CD4-positive, alpha-beta T cell treated with Interleukin-15 for 1 hour (primary cell): ENCODE measurements around the gene CXCL3.

Experiments
- DNase-seq: peaks from one replicate; pipeline ENCODE4 v3.0.0-alpha.2; 2020

CXCL3 gene

DNA sequence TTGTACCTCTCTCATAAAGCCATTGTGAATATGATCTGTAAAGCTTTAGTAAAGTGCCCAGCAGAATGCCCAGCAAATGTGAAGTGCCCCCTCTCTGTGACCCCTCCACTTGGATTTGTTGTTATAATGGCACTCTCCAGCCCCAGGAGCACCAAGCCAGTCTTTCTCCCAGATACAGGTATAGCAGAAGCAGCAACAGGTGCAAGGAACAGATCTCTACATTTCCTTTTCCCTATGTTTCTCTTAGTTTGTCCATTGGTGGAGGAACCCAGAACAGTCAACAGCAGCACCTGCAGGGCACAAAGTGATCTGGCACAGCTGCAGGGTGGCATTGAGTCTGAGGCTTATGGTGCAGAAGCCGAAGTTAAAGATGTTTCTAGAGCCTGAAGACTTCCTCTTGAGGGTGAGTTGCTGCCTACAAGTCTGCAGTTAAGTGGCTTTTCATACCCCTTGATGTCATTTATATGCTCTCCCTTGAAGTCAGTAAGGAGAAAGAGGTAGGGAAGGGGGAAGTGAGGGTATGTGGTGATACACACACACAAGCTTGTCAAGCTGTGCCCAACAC is 16.1 kb upstream of the CXCL3 start:
- DNase-seq, result no peak

DNA sequence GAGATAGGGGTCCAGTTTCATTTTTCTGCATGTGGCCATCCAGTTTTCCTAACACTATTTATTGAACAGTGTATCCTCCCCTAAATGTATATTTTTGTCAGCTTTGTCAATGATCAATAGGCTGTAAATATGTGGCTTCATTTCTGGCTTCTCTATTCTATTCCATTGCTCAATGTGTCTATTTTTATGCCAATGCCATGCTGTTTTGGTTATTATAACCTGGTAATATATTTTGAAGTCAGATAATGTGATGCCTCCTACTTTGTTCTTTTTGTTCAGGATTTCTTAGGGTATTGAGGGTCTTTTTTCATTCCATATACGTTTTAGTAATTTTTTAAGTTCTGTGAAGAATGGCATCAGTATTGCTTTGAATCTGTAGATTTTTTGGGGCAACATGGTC is 8.7 kb upstream of the CXCL3 start:
- DNase-seq, result no peak

DNA sequence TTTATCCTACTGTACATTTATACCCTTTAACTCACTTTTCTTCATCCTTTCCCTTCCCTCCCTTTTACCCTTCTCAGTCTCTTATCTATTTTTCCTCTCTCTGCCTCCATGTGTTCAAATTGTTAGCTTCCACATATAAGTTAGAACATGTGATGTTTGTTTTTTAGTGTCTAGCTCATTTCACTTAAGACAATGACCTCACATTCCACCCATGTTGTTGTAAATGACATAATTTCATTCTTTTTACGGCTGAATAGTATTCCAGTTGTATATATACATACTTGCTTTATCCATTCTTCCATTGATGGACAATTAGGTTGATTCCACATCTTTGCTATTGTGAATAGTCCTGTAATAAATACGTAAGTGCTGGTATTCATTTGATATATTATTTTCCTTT is 7.3 kb upstream of the CXCL3 start:
- DNase-seq, result no peak

DNA sequence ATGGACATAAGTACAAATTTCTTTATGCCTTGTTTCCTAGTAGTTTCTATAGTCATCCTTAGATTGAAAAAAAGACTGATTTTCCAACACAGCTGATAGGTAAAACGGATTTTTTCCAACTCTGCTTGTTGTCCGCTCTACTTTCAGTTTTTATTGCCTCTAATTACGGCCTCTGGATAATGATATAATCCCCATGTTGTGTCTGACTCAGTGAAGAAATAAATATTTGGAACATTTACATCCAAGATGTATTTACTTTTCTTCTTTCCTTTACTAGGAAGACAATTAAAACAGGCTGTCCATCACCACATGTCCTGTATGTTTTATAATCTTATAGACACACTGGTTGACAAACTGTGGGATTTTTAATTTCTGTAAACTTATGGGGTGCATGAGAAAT is 6.8 kb upstream of the CXCL3 start:
- no peak for DNase-seq

DNA sequence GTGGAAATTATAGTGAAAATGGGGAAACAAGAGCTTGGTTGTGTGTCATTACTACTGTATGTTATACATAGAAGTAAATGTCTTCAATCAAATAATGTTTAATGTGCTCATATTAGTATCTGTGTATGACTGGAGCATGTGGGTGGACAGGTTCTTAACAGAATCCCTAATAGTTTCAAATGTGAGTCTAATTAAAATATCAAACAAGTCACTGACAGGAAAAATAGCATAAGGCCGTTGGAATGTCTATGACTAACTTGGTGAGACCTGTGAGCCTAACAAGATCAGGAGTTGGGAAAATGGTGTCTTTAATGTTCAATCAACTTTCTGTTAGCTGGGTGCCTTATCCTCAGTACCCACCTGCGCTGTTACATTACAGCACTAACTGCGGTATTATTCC is 6.2 kb upstream of the CXCL3 start:
- DNase-seq, result no peak

DNA sequence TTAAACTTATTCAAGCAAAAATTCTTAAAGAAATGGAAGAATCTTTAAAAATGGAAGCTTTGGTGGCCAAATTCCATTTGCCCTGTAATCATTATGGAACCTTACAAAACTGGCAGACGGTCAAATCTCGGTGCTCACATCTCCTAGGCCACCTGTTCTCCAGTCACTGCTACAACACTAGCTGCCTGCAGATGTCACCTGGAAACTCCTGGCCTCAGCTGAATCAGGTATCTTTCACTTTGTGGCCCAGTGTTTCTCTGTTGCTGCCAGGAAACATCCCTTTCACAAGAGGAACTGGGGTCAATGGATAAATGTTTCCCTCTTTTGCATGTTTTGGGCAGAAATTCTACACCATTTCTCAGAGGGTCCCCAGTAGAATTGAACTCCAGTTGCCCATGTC is 4.2 kb upstream of the CXCL3 start:
- DNase-seq, result no peak

DNA sequence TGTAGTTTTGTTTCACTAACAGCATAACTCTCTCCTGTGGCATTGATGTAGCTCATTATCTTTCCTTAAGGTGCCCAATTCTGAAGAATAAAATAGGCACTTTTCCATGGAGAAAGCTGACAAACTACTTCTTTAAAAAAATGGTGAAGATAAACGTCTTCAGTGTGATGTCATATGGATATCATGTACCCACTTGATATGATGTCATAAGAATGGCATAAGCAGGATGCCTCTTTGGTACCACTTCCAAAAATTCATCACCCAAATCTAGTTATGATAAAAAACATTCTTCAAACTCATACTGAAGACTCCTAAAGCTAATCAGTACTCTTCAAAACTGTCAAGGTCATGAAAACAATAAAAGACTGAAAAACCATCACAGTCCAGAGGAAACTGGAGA is 2.9 kb upstream of the CXCL3 start:
- DNase-seq, result no peak

DNA sequence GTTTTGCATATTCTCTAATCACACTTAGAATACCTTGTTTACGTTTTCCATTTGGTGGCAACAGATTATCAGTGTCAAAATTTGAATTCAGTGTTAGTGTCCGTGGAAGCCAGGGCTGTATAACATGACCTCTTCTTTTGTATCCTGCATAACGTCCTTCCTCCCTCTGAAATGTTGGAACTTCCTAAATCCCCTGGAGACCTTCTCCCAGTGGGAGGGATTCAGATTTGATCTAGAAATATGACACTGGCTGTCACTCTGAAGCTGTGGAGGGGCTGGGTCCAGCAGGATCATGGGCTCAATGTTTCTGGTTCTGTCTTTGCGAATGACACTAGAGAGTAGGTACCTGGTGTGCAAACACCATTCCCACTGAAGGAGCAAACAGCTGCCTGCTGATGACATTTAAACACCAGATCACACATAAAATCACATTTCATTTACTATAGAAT is 850 bp upstream of the CXCL3 start:
- no peak for DNase-seq

DNA sequence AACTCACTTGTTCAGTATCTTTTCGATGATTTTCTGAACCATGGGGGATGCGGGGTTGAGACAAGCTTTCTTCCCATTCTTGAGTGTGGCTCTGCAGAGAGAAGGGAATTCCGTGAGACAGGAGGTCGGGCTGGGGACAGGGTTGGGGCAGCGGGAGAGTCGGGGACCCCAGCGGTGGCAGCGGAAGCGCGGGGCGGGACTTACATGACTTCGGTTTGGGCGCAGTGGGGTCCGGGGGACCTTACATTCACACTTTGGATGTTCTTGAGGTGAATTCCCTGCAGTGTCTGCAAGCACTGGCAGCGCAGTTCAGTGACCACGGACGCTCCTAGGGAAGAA is 434 bp downstream of the CXCL3 start:
- no peak for DNase-seq

DNA sequence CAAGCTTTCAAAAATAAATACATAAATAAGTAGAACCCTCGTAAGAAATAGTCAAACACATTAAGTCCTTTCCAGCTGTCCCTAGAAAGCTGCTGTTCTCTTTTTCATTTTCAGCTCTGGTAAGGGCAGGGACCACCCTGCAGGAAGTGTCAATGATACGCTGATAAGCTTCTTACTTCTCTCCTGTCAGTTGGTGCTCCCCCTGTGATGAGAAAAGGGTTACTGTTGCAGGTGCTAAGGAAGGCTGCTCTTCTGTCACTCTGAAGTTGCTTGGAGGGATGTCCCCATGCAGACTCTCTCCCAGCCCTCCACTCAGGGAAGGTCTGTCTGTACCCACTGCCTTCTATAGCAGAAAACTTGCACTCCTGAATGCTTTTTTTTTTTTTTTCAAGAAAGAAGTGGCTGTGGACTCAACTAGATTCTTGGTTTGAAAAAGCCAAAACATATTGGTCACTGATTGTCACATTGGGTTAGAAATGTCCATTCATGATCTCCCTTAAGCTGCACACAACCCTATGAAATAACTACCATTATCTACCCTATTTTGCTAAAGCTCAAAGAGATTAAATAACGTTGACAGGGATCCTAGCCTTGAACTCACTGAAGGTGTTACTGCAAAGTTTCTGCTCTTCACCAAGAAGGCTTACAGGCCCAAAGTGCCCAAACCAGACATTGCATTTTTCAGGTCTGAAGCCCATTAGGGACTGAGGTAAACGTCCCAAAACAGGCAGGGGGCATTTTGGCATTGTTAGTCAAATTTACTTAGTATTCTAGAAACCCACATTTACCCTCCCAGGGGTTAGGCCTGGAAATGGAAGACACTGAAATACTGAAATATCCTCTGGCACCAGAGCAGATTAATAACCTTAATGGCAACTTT is 1.2 kb downstream of the CXCL3 start:
- no peak for DNase-seq

DNA sequence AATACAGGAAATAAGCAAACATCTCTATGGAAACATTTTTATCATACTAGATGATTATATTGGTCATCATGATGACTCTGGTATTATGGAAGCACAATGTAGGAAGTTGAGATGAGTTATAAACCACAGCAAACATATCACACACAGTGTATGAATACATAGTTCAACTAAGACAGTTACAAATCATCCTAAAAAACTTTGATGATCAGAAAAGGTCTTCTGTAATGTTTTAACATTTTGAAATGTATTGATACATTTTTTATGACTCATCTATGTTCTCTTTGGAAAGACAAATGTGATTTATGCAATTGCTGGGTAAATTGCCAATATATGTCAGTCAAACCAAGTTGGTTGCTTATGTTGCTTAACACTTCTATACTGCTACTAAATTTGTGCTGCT is 4.8 kb downstream of the CXCL3 start:
- DNase-seq, result no peak

DNA sequence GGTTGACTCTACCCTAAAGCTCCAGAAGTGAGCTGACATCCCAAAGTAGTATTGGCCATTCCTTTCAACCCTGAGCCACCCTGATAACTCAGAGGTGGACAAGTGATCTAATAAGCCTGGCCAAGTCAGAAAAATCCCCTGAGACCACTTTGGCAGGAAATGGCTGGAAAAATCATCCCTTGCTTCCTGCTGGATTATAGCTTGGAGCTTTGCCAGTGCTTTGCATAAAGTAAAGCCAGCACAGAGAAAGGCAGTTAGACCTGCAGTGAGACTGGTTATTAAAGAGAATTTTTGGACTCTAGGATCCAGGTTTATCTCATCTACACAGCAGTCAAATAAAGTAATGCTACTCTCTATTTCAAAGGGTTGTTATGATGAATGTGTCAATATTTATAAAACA is 6.4 kb downstream of the CXCL3 start:
- DNase-seq, result no peak

DNA sequence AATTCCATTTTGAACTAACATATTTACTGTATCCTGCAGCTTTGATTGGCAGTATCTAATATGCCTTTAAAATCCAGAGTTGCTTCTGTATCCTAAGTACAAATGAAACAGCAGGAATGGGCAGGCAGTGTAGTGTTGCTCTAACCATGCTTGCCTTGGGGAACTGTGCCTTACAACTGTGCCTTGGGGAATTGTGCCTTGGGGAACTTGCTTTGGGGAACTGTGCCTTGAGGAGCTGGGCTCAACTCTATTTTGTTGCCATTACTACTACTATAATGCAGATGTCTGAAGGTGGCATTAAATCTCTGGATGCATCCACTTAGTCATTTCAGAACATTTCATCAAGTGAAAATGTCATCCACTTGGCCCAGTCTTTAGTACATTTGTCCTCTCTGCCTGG is 6.9 kb downstream of the CXCL3 start:
- DNase-seq, result no peak

DNA sequence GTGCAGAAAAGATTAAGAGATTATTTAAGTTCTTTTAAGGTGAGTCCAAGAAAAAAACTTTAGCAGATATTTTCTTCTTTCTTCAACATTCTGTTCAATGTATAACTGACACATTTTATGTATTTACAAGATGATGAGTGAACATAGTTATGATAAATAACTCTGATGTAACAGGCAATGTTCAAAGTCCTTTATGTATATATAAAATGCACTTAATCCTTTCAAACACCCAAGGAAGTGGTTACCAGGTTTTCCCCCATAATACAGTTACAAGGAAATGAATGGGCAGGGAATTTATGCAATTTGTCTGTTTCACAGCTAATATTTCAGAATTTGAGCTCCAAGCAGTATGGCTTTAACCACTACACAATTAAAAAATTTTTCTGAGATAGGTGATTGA is 8.2 kb downstream of the CXCL3 start:
- DNase-seq, result no peak

DNA sequence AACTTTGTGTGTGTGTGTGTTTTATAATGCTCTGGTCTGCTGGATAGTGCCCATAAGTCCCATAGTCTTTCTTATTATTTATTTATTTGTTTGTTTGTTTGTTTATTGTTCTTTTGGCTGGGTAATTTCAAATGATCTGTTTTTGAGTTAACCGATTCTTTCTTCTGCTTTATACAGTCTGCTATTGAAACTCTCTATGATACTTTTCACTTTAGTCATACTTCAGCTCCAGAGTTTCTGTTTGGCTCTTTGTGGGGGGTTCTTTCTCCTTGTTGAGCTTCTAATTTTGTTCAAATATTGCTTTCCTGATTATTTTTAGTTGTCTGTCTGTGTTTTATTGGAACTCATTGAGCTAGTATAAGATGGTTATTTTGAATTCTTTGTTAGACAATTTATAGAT is 10.0 kb downstream of the CXCL3 start:
- no peak for DNase-seq

DNA sequence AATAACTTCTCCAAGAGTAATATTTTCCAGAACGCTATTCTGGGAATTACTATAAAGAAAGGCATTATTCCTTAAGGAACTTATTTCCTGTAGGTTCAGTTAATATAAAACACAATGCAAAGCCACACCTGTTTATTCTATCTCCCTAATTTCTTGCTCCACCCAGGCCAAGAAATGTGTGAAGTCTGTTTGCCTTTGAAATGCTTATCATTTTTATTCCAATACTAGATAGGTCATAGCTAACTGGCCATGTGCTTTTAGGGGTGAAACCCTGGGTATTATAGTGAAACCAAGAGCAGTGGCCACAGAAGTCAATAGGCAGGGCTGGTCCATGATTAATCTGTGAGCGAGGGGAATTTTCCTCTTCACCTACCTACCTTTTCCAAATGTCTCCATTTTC is 14.8 kb downstream of the CXCL3 start:
- DNase-seq, result no peak

DNA sequence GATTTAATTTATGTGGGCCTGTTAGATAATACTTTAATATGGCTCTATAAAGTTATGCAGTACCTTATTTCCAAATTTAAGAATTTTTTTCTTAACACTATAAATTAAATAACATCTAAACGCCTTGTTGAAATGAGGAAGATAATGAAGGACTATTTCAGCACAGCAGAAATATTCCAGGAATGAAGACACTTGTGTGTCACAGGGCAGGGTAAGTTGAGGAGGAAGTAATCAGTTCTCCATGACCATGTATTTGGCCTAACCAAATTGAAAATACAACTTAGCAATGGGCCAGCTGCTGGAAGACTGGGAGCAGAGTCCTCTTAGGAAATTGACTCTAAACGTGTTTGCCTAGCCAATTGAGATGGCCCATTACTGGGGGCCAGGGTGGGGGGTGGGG is 16.9 kb downstream of the CXCL3 start:
- DNase-seq, result no peak

DNA sequence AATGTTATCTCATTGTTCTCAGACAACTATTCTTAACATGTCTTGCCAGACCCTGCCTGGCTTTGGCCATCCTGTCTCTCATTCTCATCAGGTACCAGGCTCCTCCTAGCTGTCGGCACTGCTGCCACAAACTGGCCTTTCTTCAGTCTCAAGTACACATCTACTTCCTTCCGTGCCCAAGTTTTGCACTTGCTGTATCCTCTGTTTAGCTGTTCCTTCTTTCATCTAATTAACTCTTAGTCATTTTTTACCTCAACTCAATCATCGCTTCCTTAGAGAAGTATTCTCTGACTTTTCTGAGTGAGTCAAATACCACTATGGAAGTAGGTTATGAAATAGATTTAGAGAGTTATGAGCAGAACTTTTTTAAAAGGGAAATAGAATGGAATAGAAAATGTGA is 19.7 kb downstream of the CXCL3 start:
- DNase-seq, result peak; percentile 17

DNA sequence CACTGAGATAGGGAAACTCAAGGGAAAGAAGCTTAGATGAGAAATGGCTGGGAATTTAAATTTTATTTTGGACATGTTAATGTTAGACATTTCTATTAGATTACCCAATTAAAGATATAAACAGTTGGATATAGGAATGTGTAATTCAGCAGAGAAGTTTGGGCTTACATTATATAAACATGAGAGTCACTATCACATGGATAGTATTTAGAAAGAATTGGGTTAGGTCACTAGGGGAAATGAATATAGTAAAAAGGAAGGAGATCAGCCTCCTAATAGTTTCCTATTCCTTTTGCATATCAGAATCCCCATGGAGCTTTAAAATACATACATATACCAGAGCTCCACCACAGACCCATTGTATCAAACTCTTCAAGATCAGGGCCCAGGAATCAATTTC is 20.4 kb downstream of the CXCL3 start:
- DNase-seq, result no peak

DNA sequence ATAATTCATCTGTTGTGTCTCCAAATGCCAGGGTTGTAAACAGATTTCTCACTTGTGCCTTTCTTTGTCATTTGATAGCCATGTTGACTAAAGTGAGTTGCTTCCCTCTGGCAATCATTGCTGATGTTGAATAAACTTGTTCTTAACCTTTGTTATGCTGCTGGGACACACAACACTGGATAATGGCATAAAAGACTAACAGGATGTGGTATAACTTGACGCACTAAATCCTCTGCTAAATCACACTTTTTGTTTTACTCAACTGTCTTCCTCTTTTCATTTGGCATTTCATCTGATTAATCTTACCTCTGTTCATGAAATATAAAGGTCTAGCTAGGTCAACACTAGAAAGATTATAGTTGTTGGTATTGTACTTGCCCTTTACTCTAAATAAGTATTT is 22.4 kb downstream of the CXCL3 start:
- DNase-seq, result no peak

DNA sequence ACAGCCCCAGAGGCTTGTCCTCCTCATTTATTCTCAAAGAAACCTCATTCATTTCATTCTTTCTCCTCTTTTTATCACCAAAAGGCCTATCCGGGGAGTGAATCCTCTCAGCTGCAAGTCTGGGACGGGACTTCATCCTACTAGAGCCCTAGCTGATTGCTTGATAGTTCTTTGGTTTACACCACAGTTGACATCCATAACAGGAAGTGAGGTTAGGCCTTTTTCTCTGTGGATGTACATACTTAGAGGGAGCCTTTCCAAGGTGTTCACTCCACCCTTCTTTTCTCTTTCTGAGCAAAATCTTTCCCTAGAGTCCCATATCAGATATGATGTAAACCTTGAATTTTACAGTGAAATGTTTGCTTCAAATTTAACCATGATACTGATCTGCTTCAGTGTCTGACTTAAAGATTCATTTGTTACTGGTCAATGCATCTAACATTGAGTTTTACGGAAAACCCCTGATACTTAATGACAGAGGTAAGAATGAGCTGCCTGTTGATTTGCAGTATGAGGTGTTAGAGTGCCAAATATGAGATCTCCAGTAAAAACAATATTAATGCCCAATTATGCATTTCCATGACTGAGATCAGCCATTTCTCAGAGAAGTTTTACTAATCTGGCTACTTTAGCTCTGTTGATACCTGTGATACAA is 23.2 kb downstream of the CXCL3 start:
- no peak for DNase-seq

DNA sequence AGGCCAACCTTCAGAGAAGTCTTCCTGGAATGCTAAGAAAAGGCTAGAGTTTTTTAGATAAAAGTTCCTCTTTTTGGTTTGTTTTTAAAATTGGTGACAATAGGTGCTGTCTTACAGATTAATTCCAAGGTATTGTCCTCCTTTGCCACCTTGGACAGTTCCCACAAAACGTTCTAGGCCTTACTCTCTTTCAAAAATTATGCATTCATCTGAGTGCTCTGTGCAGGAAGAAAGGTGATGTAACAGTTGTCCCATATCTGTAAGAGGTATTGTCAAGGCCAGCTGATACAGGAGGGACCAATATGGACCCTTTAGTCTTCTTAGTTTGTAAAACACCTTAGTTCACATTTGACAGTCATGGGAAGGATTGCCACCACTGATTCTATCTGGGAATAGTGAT is 24.2 kb downstream of the CXCL3 start:
- DNase-seq, result no peak

DNA sequence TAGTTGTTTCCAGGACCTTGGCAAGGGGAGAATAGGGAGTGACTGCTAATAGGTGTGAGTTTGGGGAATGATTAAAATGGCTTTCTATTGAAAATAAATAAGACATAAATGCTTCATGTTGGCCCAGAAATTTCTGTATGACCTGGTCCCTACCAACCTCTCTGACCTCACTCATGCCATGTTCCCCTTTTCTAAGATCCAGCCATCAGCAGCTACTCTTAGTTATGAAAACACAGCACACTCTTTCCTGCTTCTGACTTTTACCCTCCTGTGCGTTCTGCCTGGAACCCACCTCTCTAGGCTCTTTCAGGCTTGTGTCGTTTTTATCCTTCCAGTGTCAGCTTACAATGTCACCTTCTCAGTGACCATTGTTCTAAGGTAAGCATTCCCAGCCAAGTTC is 25.2 kb downstream of the CXCL3 start:
- DNase-seq, result no peak

DNA sequence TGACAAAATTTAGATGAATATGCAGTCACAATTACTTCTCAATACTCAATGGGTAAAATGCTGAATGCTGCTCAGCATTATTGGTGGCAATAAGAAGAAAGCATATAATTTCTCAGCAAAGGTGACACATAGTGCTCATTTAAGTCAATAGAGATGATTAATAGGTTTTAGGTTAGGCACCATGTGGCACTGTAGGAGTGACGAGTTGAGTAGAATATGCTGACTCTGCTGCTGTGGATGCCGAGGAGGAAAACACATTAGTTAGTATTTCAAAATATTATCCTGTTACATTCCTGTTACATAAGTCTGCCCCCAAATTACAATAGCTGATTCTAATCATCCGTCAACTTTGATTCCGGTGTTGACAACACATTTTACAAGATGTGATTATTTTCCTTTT is 26.4 kb downstream of the CXCL3 start:
- DNase-seq, result no peak

DNA sequence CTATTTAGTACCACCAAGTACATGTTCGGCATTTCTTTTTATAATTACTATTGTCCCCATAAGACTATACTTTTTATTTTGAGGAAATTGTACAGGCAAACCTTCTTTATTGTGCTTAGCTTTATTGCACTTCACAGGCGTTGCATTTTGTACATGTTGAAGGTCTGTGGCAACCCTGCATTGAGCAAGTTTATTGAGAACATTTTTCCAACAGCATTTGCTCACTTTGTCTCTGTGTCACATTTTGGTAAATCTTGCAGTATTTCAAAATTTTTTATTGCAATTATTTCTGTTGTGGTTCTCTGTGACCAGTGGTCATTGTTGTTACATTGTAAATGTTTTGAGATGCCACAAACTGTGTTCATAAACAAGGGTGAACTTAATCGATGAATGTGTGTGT is 29.2 kb downstream of the CXCL3 start:
- DNase-seq, result no peak
